NCI-H2171 (cell line): ENCODE results near the gene MTMR12.

Source experiments
- DNase-seq: peaks from one replicate; lab custom pipeline; 2025; lab: John Stamatoyannopoulos, UW

The MTMR12 gene

GRCh38 chr5:32274548-32275395 is 38.0 kb downstream of the MTMR12 start:
- DNase-seq: no peak

GRCh38 chr5:32273821-32274220 is 38.9 kb downstream of the MTMR12 start:
- no peak for DNase-seq

- peak; percentile 31 for DNase-seq
Measured at GRCh38 chr5:32272746-32273145, 40.0 kb downstream of the MTMR12 start.

GRCh38 chr5:32270946-32271345 is 41.8 kb downstream of the MTMR12 start:
- no peak for DNase-seq

GRCh38 chr5:32270178-32270577 is 42.6 kb downstream of the MTMR12 start:
- DNase-seq: no peak

GRCh38 chr5:32265902-32266301 is 46.8 kb downstream of the MTMR12 start:
- DNase-seq: no peak

GRCh38 chr5:32264957-32265572 is 47.7 kb downstream of the MTMR12 start:
- no peak for DNase-seq

GRCh38 chr5:32263684-32264083 is 49.1 kb downstream of the MTMR12 start:
- no peak for DNase-seq

- DNase-seq: no peak
Measured at GRCh38 chr5:32261198-32261597, 51.5 kb downstream of the MTMR12 start.

GRCh38 chr5:32259033-32259432 is 53.7 kb downstream of the MTMR12 start:
- DNase-seq: no peak

GRCh38 chr5:32258424-32258823 is 54.3 kb downstream of the MTMR12 start:
- no peak for DNase-seq

- no peak for DNase-seq
Measured at GRCh38 chr5:32255540-32255900, 57.2 kb downstream of the MTMR12 start.

- peak; percentile 86 for DNase-seq
Measured at GRCh38 chr5:32254881-32255539, 57.7 kb downstream of the MTMR12 start.

GRCh38 chr5:32251871-32252458 is 60.8 kb downstream of the MTMR12 start:
- peak; percentile 24 for DNase-seq

- DNase-seq: no peak
Measured at GRCh38 chr5:32249668-32250067, 63.1 kb downstream of the MTMR12 start.

- no peak for DNase-seq
Measured at GRCh38 chr5:32245742-32246141, 67.0 kb downstream of the MTMR12 start.

GRCh38 chr5:32244017-32244416 is 68.7 kb downstream of the MTMR12 start:
- DNase-seq: no peak

GRCh38 chr5:32241034-32241783 is 71.5 kb downstream of the MTMR12 start:
- no peak for DNase-seq

GRCh38 chr5:32239385-32239784 is 73.4 kb downstream of the MTMR12 start:
- DNase-seq: no peak

- no peak for DNase-seq
Measured at GRCh38 chr5:32233696-32234447, 78.9 kb downstream of the MTMR12 start.

- no peak for DNase-seq
Measured at GRCh38 chr5:32233220-32233695, 79.5 kb downstream of the MTMR12 start.
